ENCODE measurements around the gene ZCWPW1.
"Not testable (repeated sequence)": the region's sequence is repeated elsewhere in the genome, so short reads cannot be mapped to it uniquely, and the experiment has no call there.

Gene ZCWPW1

GRCh38 chr7:100371561-100372171 lies 56.8 kb downstream of the ZCWPW1 start:
- DNase-seq, result no peak

DNA sequence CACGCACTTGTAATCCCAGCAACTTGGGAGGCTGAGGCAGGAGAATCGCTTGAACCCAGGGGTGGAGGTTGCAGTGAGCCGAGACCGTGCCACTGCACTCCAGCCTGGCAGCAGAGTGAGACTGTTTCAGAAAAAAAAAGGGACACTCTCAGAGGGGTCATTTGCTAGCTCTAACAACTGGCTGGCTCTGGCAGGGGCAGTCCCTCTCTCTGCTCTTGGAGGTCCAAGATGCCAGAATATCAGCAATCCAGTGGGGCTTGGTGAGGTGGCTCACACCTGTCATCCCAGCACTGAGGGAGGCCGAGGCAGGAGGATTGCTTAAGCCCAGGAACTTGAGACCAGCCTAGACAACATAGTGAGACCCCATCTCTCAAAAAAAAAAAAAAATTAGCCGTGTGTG lies 57.8 kb downstream of the ZCWPW1 start:
- no peak for DNase-seq

DNA sequence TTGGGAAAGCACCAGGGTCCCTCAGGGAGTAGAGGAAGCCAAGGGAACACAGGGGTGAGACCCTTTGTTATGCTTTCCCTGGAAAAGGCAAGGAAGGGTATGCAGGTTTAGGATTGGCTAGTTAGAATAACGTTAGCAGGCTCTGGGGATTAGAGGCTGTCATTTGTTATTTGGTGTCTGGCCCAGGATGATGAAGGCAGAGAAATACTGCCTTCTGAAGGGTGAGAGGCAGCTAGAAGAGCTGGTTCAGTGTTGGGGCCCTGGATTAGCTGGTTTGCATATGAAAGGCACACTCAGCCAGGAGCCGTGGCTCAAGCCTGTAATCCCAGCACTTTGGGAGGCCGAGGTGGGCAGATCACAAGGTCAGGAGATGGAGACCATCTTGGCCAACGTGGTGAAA lies 58.2 kb downstream of the ZCWPW1 start:
- DNase-seq, result no peak

GRCh38 chr7:100369105-100369504 lies 59.4 kb downstream of the ZCWPW1 start:
- DNase-seq, result no peak

DNA sequence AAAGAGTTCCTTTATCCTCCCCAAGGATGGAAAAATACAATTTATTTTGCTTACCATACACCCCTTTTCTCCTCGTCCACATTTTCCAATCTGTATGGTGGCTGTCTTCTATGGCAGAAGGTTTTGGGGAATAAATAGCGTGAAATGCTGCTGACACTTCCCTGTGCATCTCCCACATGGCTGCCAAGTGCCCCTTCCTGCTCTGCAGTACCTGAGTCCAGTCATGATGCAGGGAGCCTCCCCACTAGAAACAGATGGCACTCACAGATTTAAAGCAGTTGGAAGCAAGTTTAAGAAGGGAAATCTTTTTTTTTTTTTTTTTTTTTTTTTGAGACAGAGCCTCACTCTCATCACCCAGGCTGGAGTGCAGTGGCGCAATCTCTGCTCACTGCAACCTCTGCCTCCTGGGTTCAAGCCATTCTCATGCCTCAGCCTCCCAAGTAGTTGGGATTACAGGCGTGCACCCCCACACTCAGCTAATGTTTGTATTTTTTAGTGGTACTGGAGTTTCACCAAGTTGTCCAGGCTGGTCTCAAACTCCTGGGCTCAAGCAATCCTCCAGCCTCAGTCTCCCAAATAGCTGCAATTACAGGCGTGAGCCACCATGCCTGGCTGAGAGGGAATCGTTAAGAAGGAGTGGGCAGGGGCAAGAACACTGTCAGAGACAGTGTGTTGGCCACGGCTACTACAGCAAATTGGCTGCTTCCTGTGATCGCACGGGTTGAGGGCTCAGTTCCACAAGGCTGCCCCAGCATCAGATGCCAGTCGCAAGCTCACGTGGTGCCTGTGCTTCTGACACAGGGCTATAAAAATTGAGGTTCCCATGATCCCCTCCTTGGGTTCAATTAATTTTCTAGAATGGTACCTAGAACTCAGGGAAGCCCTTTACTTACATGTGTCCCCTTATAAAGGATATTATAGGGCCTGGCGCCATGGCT lies 60.6 kb downstream of the ZCWPW1 start:
- DNase-seq, result no peak

DNA sequence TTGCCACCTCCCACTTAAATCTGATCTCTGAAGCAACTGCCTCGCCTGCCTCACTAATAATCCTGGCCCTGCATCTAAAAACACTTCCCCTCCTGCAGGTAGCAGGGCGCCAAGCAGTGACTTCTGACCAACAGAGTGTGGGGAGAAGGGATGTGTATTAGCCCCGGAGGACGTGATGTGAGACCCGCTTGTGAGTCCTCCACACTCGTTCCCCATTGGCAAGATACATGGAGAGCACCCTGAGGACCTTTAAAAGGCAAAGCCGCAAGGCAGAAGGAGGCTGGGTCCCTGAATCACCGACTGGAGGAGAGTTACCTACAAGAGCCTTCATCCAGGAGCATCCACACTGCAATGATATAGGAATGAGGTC lies 61.3 kb downstream of the ZCWPW1 start:
- no peak for DNase-seq

DNA sequence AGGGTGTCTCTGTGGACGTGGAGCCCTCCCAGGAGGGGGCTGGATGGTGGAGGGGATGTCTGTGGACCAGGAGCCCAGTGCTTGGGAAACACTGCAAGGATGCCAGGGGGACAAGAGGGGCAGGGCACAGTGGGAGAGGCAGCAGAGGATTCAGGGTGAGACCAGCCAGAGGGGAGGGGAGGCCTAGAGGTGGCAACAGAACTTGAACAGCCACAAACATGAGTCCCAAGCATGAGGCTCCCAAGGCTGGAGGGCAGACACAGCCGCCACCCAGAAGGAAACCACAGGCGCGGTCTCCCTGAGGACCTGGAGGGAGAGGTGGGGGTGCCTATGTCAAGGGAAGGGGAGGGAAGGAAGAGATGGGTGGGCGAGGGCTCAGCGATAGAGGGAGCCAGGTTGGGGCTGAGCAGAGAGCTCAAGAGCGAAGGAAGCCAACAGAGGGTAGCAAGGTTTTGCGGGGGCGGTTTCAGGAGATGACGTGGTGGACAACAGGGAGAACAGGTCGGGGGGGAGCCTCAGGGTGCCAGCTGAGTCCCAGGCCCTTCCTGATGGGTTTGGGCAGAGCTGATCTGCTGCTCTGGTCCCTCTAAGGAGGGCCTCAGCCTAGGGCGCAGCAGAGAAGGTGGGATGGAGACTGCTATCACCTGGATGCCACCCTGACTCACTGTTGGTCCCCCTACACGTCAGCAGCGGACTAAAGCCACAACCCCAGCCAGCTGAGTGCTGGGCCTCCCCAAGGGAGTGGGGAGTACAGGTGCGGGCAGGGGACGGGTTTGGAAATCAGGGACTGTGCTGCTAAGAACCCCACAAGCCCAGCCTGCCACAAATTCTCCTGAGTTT lies 61.9 kb downstream of the ZCWPW1 start:
- DNase-seq, result no peak

DNA sequence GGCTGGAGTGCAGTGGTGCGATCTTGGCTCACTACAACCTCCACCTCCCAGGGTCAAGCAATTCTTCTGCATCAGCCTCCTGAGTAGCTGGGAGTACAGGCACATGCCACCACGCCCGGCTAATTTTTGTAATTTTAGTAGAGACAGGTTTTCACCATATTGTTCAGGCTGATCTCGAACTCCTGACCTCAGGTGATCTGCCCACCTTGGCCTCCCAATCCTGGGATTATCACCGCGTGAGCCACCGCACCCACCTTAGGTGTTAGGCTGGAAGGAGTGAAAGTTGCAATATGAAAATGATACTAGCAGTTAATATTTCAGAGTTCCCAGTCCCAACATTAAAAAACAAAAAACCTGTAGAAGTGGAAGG lies 62.5 kb downstream of the ZCWPW1 start:
- not testable (repeated sequence) for DNase-seq

- no peak for DNase-seq
Observed at GRCh38 chr7:100364480-100364879, 64.0 kb downstream of the ZCWPW1 start.

- DNase-seq, result not testable (repeated sequence)
Observed at GRCh38 chr7:100363797-100364196, 64.7 kb downstream of the ZCWPW1 start.

GRCh38 chr7:100363098-100363497 lies 65.4 kb downstream of the ZCWPW1 start:
- DNase-seq, result no peak

DNA sequence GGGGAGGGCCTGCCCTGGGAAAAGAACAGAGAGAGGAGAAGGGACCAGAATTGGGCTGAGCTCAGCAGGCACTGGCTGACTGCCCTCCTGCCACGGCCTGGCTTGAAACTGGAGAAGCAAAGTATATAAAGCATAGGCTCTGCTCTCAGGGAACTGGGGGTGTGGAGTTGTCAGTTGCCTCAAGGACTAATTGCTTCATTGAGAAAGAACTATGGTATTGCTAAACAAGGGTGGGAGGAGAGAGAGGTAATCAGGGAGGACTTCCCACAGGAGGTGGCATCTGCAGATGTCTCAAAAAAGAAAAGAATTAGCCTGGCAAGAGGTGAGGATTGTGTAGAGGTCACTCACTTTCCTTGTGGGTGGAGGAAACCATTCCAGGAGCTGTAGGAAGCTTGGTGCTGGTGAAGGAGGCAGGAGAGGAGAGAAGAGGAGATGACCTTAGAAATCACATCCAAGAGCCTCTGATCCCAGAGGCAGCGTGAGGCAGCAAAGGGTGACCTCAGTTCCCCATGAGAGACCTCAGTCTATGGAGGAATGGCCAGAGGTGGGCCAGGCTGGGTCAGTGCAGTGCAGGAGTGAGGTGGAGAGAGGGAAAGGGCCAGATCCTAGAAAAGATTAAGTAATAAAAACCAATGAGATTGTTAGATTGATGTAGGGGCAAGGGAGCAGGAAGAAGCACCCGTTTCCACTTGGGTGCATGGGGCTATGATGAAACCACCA lies 68.2 kb downstream of the ZCWPW1 start:
- DNase-seq, result no peak

DNA sequence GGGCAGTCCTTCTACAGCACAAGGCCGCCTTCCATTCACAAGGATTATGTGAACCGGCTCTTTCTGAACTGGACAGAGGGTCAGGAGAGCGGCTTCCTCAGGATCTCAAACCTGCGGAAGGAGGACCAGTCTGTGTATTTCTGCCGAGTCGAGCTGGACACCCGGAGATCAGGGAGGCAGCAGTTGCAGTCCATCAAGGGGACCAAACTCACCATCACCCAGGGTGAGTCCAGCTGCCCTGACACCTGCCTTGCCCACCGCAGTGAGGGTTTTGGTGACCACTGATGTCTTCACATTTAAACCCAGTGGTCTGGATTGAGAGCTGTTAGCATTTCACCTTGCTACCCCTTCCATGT lies 69.7 kb downstream of the ZCWPW1 start:
- no peak for DNase-seq

GRCh38 chr7:100358027-100358856 lies 70.3 kb downstream of the ZCWPW1 start, which contains the start of gene PILRB:
PILRB (plus strand) TSS chr7:100358117; CDS start chr7:100358303, 186 bp downstream.
- no peak for DNase-seq

- no peak for DNase-seq
Observed at GRCh38 chr7:100357131-100357561, 71.4 kb downstream of the ZCWPW1 start.

GRCh38 chr7:100356416-100357068 lies 72.0 kb downstream of the ZCWPW1 start:
- DNase-seq, result no peak

DNA sequence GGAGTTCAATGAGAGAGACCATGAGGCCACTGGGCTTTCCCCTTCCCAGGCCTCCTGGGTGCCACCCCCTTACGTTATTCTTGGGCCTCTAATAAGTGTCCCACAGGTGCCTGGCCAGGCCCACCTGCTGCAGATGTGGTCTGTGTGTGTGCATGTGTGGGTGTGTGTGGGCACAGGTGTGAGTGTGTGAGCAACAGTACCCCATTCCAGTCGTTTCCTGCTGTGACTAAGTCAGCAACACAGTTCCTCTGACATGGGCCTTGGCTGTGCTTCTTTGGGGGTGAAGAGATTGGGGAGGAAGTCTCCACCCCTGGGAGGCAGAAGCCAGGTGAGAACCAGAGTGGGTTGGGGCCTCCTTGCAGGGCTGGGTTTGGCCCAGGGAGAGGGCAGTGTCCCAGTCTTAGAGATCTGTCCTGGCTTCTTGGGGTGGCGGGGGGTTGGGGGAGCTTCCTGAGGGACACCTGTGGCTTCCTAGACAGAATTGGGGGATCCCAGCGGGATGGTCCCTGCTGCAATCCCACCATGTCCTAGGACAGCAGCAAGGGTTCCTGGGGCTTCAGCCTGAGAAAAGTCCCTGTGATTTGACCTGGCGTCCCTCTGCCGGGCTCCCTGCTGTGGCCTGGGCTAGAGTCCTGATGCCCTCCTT lies 74.7 kb downstream of the ZCWPW1 start:
- DNase-seq, result no peak

GRCh38 chr7:100352984-100353684 lies 75.4 kb downstream of the ZCWPW1 start:
- DNase-seq, result no peak

DNA sequence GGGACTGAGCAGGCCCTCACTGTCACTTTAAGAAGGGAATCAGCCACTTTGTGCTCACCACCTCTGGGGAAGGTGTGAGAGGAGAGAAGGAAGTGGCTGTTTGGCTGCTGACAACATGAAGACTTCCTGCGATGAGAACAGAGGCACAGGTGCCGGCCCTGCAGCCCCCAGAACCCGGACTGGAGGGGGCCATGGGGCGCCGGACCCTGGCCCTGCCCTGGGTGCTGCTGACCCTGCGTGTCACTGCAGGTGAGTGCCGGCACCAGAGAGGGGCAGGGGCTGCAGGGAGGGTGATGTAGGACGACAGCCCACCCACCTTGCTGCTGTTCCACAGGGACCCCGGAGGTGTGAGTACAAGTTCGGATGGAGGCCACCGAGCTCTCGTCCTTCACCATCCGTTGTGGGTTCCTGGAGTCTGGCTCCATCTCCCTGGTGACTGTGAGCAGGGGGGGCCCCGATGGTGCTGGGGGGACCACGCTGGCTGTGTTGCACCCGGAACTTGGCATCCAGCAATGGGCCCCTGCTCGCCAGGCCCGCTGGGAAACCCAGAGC lies 76.2 kb downstream of the ZCWPW1 start:
- DNase-seq, result not testable (repeated sequence)

GRCh38 chr7:100351657-100352058 lies 76.8 kb downstream of the ZCWPW1 start:
- DNase-seq, result no peak

All from right forelimb (tissue), 1 donor.